ENCODE data around the gene AUTS2. TPM values are rescaled to one million over a fixed set of nuclear protein-coding genes. Genes with fewer than 3 reads are reported as not detected.

Gene AUTS2
- total RNA-seq, 1 experiment from 2014 or later: 256 TPM

DNA sequence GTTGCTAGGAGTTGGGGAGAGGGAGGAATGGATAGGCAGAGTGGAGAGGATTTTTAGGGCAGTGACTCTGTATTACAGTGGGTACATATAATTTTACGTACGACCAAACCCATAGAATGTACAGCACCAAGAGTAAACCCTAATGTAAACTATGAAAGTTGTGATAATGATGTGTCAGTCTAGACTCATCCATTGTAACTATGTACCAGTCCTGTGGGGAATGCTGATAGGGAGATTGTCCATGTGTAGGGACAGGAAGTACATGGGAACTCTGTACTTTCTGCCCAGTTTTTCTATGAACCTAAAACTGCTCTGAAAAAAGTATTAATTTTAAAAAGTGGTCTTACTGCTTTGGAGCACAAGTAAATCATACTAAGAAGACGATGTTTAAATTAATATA lies 441.8 kb downstream of the AUTS2 start:
- no peak overlapping the region for H3K56ac ChIP-seq (ENCODE audit: insufficient read length, low read depth, low read length)
- peaks cover 12 to 20% of the 10 kb centered on the region in 2 experiments for H3K4me1 Mint-ChIP-seq

More for the DNA sequence above, 441.8 kb downstream of the AUTS2 start:
- Mint-ChIP-seq H3K9me3 (no peaks in the 10 kb centered on the region), H3K27me3 (ENCODE audit: low read depth) (no peaks in the 10 kb centered on the region), H3K36me3 (ENCODE audit: insufficient read depth in 1 of 3, low read depth in 3 of 3) (no peaks in the 10 kb centered on the region), H3K4me3 (no peak overlapping the region), H3K27ac (no peak overlapping the region)
- H3K4me1 ChIP-seq (ENCODE audit: insufficient read depth, low read length): no peaks in the 10 kb centered on the region
- H4K8ac ChIP-seq (replicated peaks; ENCODE audit: insufficient read length, low read depth, low read length): no peak overlapping the region
- no peaks in the 10 kb centered on the region for H3K79me2 ChIP-seq (ENCODE audit: insufficient read depth, low read length)
- H4K5ac ChIP-seq (ENCODE audit: insufficient read length, low read depth, low read length): no peak overlapping the region
- H3K9me3 ChIP-seq (ENCODE audit: control insufficient read depth, low read depth, low read length): no peaks in the 10 kb centered on the region
- no peak overlapping the region for H3K14ac ChIP-seq (ENCODE audit: insufficient read depth, low read length)
- H3K79me1 ChIP-seq (ENCODE audit: insufficient read depth, low read depth, low read length, poor library complexity, severe bottlenecking): no peaks in the 10 kb centered on the region
- no peak for DNase-seq
- H2BK20ac ChIP-seq (ENCODE audit: low read depth, low read length, poor library complexity, severe bottlenecking): no peak overlapping the region
- no peak overlapping the region for H2BK12ac ChIP-seq (ENCODE audit: insufficient read length, low read depth, low read length)
- H3K23ac ChIP-seq (ENCODE audit: insufficient read length, low read depth, low read length): no peak overlapping the region
- no peak overlapping the region for H3K4me2 ChIP-seq (ENCODE audit: insufficient read depth, insufficient read length, low read length)
- H3T11ph ChIP-seq (ENCODE audit: low read length): no peak overlapping the region
- no CpG with 5 or more reads among the region's 3 CpGs for WGBS (ENCODE audit: extremely low coverage, insufficient read length, low lambda C conversion rate)
- H3K27ac ChIP-seq (ENCODE audit: insufficient read length, low read depth, low read length): no peak overlapping the region
- TF ChIP-seq, protein P1, sequence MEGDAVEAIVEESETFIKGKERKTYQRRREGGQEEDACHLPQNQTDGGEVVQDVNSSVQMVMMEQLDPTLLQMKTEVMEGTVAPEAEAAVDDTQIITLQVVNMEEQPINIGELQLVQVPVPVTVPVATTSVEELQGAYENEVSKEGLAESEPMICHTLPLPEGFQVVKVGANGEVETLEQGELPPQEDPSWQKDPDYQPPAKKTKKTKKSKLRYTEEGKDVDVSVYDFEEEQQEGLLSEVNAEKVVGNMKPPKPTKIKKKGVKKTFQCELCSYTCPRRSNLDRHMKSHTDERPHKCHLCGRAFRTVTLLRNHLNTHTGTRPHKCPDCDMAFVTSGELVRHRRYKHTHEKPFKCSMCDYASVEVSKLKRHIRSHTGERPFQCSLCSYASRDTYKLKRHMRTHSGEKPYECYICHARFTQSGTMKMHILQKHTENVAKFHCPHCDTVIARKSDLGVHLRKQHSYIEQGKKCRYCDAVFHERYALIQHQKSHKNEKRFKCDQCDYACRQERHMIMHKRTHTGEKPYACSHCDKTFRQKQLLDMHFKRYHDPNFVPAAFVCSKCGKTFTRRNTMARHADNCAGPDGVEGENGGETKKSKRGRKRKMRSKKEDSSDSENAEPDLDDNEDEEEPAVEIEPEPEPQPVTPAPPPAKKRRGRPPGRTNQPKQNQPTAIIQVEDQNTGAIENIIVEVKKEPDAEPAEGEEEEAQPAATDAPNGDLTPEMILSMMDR (conservative IDR thresholded peaks at IDR 0.05): no peak
- no peak overlapping the region for H2AFZ ChIP-seq (ENCODE audit: low read length)
- no peak overlapping the region for H2AK5ac ChIP-seq (ENCODE audit: insufficient read length, low read length)
- H2BK5ac ChIP-seq (ENCODE audit: insufficient read length, low read length): no peak overlapping the region
- H3K18ac ChIP-seq (ENCODE audit: insufficient read length, low read depth, low read length): no peak overlapping the region
- no peak overlapping the region for H2BK120ac ChIP-seq (ENCODE audit: low read depth, low read length, poor library complexity, severe bottlenecking)
- no peak overlapping the region for H2BK15ac ChIP-seq (ENCODE audit: low read depth, low read length)
- H3K9ac ChIP-seq (ENCODE audit: extremely low read depth, insufficient read length, low read length): no peak overlapping the region
- no peak overlapping the region for H4K91ac ChIP-seq (ENCODE audit: insufficient read length, low read depth, low read length)
- H4K20me1 ChIP-seq (ENCODE audit: control insufficient read depth, insufficient read depth, insufficient read length): no peaks in the 10 kb centered on the region
- no peaks in the 10 kb centered on the region for H3K23me2 ChIP-seq (ENCODE audit: insufficient read length, low read depth, low read length, poor library complexity, severe bottlenecking)
- H3K4ac ChIP-seq (ENCODE audit: low read depth, low read length): no peak overlapping the region
- H3K27me3 ChIP-seq (ENCODE audit: insufficient read depth, low read length): no peaks in the 10 kb centered on the region

All from H9 (cell line).